IPS-15b (cell line): ENCODE measurements around the gene ADA.
"Not testable (repeated sequence)": the region's sequence is repeated elsewhere in the genome, so short reads cannot be mapped to it uniquely, and the experiment has no call there.

Source experiments
- H3K27me3 ChIP-seq: one replicate; pipeline ENCODE4 v1.6.1; 2013; ENCODE audit warnings: low read length; ENCODE audit not compliant: control insufficient read depth, insufficient read depth
- H3K36me3 ChIP-seq: one replicate; pipeline ENCODE4 v1.6.1; 2013; ENCODE audit warnings: low read length; ENCODE audit not compliant: control insufficient read depth, insufficient read depth
- H3K4me1 ChIP-seq: one replicate; pipeline ENCODE4 v1.6.1; 2013; ENCODE audit warnings: mild to moderate bottlenecking, low read length; ENCODE audit not compliant: control insufficient read depth, insufficient read depth
- H3K4me3 ChIP-seq: one replicate; pipeline ENCODE4 v1.5.1; 2013; ENCODE audit warnings: low read depth, low read length
- H3K9ac ChIP-seq: one replicate; pipeline ENCODE4 v1.6.1; 2013; ENCODE audit warnings: low read depth, mild to moderate bottlenecking, low read length
- H3K9me3 ChIP-seq: one replicate; pipeline ENCODE4 v1.6.1; 2013; ENCODE audit warnings: mild to moderate bottlenecking, low read length; ENCODE audit not compliant: control insufficient read depth, insufficient read depth

Gene ADA

GRCh38 chr20:44690781-44691423 lies 39.4 kb upstream of the ADA start:
- H3K4me1 ChIP-seq = no peaks in the 10 kb centered on the region
- no peaks in the 10 kb centered on the region for H3K9me3 ChIP-seq
- no peaks in the 10 kb centered on the region for H3K36me3 ChIP-seq
- H3K4me3 ChIP-seq = no peak overlapping the region
- H3K27me3 ChIP-seq = no peaks in the 10 kb centered on the region
- H3K9ac ChIP-seq = no peak overlapping the region

- Histone ChIP-seq H3K4me1 (peaks cover 3% of the 10 kb centered on the region), H3K9me3 (no peaks in the 10 kb centered on the region), H3K36me3 (no peaks in the 10 kb centered on the region), H3K4me3 (no peak overlapping the region), H3K9ac (no peak overlapping the region), H3K27me3 (no peaks in the 10 kb centered on the region)
These were observed 38.3 kb upstream of the ADA start for GRCh38 chr20:44689809-44690208.

DNA sequence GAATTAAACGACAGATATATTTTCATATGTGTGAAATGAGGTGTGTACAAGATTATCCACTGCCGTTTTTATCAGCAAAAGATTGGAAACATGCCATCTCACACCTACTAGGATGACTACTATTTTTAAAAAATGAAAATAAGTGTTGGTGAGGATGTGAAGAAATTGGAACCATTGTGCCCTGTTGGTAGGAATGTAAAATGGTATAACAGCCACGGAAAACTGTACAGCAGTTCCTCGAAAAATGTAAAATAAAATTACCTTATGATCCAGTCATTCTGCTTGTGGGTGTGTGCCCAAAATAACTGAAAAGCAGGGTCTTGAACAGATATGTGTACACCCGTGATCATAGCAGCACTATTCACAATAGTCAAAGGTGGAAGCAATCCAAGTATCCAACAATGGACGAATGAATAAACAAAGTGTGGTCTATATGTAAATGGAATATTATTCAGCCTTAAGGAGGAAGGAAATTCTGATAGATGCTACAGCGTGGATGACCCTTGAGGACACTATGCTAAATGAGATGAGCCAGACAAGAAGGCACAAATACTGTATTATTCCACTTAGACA lies 36.6 kb upstream of the ADA start:
- H3K4me1 ChIP-seq = peaks cover 3% of the 10 kb centered on the region
- no peak overlapping the region for H3K4me3 ChIP-seq
- H3K27me3 ChIP-seq = peaks cover 2% of the 10 kb centered on the region
- no peak overlapping the region for H3K9ac ChIP-seq
- no peaks in the 10 kb centered on the region for H3K36me3 ChIP-seq
- H3K9me3 ChIP-seq = no peaks in the 10 kb centered on the region

GRCh38 chr20:44686934-44687333 lies 35.4 kb upstream of the ADA start:
- no peak overlapping the region for H3K9ac ChIP-seq
- H3K4me3 ChIP-seq = no peak overlapping the region
- peaks cover 3% of the 10 kb centered on the region for H3K4me1 ChIP-seq

DNA sequence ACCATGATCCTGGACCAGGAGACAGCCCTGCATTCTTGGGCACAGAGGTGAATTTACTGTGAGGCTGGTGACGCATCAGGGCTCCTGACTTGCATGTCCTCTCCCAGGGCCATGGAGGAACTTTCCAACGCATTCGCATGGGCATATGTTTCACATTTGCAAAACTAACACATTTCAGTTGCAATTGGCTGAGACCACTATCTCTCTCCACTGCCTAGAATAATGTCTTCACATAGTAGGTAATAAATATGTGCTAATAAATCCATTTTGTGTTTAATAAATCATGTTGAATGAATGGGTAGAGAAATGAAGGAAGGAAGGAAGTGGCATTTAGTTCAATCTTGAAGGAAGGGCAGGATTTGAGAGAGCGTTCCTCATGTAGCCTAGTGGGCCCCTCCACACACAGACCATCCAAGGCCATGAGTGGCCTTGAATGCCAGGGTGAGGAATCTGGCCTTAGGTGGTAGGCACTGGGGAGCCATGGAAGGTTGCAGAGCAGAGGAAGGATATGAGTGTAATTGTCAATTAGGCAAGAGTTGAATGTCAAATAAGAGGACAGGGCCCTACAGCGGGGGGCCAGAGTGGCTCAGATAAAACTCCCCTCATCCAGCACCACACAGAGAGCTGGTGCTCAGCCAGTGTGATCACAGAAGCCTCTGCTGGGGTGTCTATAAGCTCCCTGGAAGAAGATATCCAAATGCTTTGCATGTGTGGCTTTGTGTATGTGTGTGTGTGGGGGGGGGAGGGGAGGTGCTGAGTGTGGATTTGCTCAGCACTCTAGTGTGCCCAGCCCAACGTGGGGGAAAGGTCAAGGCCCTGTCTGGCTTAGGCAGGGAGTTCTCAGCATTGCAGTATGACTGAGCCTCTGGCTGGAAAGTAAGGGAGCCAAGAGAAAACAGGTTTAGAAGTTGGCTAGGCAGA lies 32.8 kb upstream of the ADA start:
- Histone ChIP-seq H3K9me3 (no peaks in the 10 kb centered on the region), H3K4me3 (no peak overlapping the region), H3K36me3 (no peaks in the 10 kb centered on the region), H3K27me3 (peaks cover 2% of the 10 kb centered on the region), H3K4me1 (peaks cover 3% of the 10 kb centered on the region), H3K9ac (no peak overlapping the region)

More at GRCh38 chr20:44686934-44687333, 35.4 kb upstream of the ADA start:
- H3K9me3 ChIP-seq = no peaks in the 10 kb centered on the region
- peaks cover 2% of the 10 kb centered on the region for H3K27me3 ChIP-seq
- H3K36me3 ChIP-seq = no peaks in the 10 kb centered on the region

DNA sequence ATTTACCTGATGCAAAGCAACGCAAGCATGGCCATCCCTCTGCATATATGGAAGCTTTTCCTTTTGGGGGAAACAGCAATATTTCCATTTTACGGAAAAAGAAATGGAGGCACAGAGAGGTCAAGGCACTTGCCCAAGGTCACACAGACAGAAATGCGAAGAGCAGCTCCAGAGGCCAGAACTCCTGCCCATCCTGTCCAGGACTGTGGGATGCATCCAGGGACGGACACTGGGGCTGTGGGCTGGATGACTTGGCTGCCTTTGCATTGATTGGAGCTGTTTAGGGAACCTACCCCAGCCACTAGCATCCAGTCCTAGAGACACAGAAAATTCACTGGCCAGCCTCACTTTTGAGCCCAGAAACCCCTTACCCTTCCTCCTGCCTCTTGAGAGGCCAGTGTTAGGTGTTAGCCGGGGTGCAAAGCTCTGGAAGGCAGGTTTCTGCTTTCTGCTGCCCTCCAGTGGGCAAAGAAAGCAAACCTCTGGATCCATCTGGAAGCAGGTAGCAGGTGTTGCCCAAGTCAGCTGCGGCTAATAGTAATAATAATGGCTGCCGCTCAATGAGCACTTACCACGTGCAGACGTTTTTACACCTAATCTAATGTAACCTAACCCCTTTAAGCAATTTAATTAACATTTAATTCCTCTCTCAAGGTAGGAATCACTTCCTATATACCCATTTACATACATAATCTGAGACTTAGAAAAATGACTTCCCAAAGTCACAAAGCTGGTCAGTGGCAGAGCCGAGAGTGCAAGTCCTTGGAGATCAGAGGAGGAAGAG lies 32.0 kb upstream of the ADA start:
- peaks cover 3% of the 10 kb centered on the region for H3K4me1 ChIP-seq
- H3K9ac ChIP-seq = no peak overlapping the region
- H3K9me3 ChIP-seq = no peaks in the 10 kb centered on the region
- H3K36me3 ChIP-seq = no peaks in the 10 kb centered on the region
- H3K4me3 ChIP-seq = no peak overlapping the region
- H3K27me3 ChIP-seq = peaks cover 2% of the 10 kb centered on the region

DNA sequence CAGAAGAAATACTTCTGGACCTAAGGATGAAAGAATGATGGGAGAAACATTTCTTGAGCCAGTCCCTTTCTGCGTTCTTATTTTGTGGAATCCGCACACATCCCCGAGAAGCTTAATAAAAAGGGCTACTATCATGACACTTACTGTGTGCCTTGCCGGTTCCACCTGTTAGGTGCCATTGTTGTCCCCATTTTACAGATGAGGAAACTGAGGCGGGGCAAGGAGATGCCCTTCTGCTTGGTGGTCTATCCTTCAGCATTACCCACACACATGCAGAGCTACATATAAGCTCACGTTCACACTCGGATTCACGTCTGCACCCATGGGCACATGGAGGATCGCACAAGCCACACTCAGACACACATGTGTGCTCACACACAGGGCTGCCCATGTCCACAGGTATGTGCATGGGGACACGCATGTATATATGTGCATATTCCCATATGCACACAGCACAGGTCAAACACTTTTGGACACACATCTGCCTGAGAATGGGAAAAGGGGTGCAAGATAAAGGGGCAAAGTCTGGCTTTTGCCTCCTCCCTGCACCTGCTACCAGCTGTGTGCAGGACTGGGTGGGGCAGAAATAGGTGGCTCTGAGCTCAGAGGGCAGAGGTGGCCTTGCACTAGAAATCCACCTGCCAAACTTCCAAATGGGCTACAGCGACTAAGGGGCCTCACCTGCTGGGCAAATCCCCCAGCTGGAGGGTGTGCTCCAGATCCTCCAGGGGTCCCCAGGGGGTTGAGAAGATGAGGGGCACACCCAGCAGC lies 30.5 kb upstream of the ADA start:
- no peaks in the 10 kb centered on the region for H3K9me3 ChIP-seq
- H3K4me3 ChIP-seq = no peak overlapping the region
- H3K27me3 ChIP-seq = peaks cover 2% of the 10 kb centered on the region
- H3K9ac ChIP-seq = no peak overlapping the region
- H3K36me3 ChIP-seq = no peaks in the 10 kb centered on the region
- H3K4me1 ChIP-seq = peaks cover 3% of the 10 kb centered on the region

DNA sequence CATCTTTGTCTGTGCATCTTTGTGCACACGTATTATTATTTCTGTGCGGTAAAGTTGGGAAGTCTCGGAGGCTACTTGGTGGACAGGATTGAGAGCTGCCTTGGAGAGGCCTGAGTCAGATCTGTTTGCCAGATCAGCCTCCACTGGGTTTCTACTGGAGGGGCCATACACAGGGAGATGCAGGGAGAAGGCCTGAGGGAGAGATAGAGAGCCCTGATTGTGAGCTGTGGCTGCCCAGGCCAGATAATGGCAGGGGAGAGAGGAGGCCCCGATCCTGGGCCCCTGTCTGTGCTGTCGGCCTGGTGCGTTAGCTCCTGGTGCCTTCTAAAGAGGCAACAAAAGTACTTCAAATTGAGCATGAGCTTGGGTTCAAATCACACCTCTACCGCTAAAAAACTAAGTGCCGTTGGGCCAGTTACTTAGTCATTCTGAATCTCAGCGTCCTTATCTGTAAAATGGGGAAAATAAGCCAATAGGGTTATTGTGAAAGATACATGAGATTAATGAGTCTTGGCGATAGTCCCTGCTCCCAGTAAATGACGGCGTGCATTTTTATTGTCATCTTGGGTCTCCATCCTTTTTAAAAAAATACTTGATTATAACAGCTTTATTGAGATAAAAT lies 27.6 kb upstream of the ADA start:
- Histone ChIP-seq H3K27me3 (no peaks in the 10 kb centered on the region), H3K36me3 (no peaks in the 10 kb centered on the region), H3K4me3 (no peak overlapping the region), H3K4me1 (no peaks in the 10 kb centered on the region), H3K9ac (no peak overlapping the region), H3K9me3 (no peaks in the 10 kb centered on the region)

GRCh38 chr20:44678242-44678641 lies 26.7 kb upstream of the ADA start:
- H3K9ac ChIP-seq = no peak overlapping the region
- no peak overlapping the region for H3K4me3 ChIP-seq
- no peaks in the 10 kb centered on the region for H3K27me3 ChIP-seq
- no peaks in the 10 kb centered on the region for H3K36me3 ChIP-seq
- no peaks in the 10 kb centered on the region for H3K4me1 ChIP-seq
- no peaks in the 10 kb centered on the region for H3K9me3 ChIP-seq

DNA sequence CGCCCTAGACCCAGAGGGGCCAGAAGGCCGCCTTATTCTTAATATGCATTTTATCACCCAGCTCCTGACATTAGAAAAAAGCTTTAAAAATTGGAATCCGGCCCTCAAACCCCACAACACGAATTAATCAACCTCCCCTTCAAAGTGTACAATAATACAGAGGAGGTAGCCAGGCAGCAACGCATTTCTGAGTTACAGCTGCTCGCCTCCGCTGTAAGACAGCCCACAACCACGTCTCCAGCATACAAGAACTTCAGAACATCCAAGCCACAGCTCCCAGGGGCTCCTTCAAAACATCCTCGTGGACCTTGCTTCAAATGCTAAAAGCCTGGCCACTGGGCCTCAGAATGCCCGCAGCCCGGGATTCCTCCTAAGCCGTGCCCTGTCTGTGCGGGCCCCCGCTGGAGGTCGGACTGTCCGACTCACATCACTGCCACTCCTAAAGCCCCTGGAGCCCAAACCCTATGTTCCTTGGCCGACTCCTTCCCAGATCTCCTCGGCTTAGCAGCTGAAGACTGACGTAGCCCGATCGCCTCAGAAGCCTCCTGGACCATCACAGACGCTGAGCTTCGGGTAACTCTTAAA lies 20.9 kb upstream of the ADA start:
- not testable (repeated sequence) for H3K9ac ChIP-seq, H3K36me3 ChIP-seq, H3K4me3 ChIP-seq, H3K27me3 ChIP-seq, H3K4me1 ChIP-seq, H3K9me3 ChIP-seq
